Stimulated activated CD8-positive, alpha-beta memory T cell treated with anti-CD3 and anti-CD28 coated beads, Interleukin-2, amount 100 ng/mL, for 48 hours (primary cell): Measurements from ENCODE around the gene RXRA.

Experiments used
- DNase-seq, 2 donors: peaks; one replicate each; pipeline ENCODE4 v3.0.0-alpha.2; 2020; ENCODE audit warnings: low read depth in 2 of 2

RXRA gene

DNA sequence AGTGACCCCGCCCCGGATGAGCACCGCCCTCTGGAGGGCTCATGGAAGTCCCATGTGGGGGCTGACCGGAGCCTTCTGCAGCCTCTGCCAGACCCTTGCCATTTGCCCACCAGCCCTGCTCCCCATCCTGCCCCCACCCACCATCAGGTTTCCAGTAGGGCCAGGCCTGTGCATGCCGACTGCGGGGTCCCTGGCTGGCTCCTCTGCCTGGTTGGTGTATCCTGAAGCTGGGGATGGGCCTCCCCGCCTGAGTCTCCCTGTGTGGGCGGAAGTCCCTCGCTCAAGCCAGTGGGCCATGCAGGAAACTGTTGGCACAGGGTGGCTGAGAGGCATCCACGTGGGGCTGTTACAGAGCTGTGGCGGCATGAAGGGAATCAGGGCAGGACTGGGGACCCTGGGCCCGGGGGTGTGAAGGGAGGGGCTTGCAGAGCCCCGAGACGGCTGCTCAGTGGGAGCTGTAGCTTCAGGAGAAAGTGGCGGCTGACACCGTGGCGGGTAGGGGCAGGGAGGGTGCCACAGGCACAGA, 88.7 kb downstream of the RXRA start:
- no peak for DNase-seq

DNA sequence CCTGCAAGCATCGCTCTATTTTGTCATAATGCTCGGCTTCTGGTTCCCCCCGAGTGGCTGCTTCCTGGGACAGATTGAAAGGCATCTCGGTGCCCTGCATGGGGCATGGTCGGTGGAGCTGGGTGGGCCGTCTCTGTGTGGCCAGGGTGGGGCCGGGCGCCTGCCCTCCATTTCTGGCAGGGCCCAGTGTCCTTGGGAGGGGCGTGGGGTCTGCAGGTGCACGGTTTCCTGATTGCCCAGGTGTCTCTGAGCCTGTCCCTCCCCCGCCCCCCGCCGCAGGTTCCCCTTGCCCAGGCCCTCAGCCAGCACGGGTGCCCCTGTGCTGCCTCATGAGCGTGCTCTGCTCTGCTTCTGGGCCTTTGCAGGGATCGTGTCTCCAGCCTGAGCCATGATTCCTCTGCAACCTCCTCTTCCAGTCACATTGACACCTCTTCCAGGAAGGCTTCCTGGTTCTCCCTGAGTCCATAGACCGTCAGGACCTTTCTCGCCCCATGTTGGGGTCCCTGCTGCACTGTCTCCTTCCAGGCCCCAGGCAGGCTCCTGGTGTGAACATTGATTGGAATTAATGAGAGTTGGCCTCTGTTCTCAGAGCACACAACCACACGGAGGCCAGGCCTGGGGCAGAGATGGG, 90.2 kb downstream of the RXRA start:
- no peak for DNase-seq

DNA sequence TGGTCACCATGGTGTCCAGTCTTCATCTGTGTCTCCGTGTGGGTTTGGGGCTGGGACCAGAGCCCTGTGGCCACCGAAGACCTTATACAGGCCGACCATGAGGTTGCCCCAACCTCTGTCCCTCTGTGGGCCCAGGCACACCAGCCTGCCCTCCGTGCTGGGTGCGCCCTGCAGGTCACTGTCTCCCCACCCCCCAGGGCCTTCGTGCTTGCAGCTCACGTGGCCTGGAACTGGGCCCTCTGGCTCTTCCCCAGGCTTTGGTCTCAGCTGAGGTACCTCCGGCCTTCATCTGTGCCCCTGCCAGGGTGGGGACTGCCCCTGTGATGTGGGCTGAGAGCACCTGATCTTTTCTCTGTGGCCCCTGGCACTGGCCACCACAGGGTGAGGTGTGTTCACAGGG, 92.1 kb downstream of the RXRA start:
- DNase-seq = no peak

DNA sequence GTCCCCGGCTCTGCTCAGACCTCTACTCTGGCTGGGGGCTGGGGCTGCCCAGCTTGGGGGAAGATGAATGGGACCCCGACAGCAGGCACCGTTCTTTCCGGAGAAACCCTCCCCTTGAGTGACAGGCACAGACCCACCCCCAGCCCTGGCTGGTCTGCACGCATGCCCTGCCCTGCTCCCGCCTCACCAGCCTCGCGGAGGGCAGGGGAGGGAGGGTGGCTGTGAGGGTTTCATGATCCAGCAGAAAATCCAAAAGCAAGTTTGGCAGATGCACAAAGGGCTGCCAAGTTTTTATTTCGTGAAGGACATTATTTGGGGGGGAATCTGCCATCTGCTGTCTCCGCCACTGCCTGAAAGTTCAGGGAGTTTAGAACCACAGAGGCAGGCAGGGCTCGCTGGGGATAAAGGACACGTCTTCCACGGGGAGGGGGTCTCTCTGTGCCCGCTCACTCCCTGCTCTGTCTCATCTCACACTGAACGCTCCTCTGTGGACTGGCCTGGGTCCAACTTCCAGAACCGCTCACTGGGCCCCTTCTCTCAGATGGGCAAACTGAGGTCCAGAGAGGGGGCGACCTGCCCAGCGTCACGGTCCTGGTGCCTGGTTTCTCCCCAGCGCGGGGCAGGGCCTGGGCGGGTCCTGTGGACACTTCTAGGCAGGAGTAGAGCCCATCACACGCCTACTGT, 92.9 kb downstream of the RXRA start:
- DNase-seq = no peak

DNA sequence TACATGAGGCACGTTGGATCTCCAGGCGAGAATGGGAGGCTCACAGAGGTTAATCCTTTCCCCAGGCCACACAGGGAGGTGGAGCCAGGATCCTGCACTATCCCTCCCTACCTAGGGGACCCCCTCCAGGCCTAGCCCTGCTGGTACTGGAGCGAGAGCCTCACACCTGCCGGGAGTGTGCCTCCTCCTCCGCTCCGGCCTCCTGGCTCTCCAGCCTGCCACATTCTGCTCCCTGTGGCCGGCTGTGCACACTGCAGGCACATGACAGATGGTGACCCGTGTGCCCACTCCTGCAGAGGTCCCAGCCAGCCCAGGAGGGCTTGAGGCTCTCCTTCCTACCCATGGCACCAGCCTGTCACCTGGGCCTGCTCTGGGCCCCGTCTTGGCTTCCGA, 93.4 kb downstream of the RXRA start:
- no peak for DNase-seq

DNA sequence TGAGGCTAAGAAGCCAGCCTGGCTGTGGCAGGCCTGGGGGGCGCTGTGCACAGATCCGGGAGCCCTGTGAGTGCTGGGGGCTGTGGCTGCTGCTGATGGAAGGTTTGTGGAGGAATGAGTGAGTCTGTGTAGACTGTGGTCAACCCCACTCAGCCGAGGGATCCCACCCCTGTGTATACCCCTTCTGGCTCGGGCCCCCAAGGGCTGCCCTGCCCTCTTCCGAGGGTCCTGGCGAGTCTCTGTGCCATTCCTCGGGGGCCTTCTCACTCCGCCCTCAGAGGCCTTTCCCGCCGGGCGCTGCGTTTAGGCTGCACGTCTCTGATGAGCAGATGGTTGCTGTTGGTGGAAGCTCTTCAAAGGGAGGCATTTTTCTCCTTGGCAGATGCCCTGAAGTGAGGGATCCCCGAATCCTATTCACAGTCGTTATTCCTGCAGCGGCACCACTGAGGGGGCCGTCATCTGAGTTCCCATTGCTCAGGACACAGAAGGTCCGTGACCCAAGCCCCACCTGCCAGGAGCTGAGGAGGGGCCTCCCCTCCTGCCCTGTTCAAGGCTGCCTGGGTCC, 94.1 kb downstream of the RXRA start:
- no peak for DNase-seq

DNA sequence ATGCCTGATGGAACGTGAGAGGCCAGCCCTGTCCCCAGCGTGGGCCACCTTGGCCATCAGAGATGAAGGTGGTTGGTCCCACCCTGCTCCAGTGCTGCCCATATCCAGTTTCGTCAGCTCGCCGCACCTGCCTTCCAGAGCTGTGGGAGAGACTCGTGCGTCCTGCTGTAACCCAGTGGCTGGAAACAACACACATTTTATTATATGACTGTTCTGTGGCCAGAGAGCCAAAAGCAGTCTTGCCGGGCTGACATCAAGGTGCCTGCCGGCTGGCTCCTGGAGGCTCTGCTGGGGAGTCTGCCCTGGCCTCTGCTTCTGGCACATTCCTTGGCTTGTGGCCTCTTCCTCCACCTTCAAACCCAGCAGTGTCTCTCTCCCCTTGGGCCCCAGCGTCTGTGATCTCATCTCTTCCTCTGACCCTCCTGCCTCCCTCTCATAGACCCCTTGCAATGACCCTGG, 94.7 kb downstream of the RXRA start:
- DNase-seq = no peak

DNA sequence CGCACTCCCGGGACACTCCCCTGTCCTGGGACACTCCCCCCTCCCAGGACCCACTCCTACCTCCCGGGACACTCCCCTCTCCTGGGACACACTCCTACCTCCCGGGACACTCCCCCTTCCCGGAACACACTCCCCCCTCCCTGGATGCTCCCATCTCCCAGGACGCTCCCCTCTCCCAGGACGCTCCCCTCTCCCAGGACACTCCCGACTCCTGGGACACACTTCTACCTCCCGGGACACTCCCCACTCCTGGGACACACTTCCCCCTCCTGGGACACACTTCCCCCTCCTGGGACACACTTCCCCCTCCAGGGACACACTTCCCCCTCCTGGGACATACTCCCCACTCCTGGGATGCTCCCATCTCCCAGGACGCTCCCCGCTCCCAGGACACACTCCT, 95.6 kb downstream of the RXRA start:
- no peak for DNase-seq

DNA sequence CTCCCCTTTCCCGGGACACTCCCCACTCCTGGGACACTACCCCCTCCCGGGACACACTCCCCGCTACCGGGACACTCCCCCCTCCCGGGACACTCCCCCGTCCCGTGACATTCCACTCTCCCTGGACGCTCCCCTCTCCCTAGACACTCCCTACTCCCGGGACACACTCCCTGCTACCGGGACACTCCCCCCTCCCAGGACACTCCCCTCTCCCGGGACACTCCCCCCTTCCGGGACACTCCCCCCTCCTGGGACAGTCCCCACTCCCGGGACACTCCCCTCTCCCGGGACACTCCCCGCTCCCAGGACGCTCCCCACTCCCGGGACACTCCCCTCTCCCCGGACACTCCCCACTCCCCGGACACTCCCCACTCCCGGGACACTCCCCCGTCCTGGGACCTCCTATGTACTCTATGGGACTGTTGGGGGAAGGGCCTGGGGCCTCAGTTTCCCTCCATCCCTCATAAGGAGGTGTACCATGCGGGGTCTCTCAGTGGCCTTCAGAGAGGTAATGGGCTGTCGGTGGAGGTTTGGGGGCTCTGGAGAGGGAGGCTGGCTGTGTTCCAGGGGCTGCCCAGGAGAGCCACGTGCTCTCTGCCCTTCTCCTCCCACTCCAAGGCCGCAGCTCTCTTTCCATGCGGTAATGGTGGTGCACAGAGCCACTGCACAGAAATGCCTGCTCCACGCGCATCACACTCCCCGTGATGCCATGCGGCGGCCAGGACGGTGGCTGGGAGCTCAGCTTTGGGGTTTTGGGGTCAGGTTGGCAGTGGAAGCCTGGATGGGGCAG, 96.2 kb downstream of the RXRA start:
- no peak for DNase-seq

DNA sequence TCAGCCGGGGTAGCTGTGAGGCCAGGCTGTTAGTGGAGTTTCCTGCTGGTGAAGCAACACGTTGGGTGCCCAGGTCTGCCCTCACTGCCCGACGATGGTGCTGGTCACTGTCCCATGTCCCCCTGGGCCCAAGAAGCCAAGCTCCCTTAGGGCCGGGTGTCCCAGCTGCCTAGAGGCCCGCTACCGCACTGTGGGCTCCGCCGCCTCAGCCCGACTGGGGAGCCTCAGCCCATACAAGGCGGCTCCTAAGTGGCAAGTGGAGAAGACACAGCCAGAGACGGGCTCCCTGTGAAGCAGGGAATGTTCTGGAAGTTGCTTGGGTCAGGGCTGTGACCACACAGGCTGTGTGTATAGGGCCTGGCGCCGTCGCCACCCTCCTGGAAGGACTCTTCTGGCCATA, 96.9 kb downstream of the RXRA start:
- DNase-seq = no peak

DNA sequence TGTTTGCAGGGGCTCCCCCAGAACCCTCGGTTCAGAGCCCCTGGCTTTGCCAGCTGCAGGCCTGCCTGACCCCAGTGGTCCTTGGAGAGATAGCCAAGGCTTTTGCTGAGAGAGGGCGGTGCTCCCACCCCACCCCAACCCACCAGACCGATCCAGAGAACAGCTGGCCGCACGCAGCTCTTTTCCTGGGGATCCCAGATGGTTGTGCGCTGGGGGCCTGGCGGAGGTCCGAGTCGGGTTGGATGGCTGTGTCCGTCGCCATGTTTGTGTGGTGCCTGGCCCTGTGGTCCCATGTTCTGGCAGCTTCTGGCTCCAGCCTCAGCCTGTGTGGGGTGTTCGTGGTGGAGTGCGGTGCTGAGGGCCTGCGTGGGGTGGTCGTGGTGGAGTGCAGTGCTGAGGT, 97.5 kb downstream of the RXRA start:
- DNase-seq = no peak

DNA sequence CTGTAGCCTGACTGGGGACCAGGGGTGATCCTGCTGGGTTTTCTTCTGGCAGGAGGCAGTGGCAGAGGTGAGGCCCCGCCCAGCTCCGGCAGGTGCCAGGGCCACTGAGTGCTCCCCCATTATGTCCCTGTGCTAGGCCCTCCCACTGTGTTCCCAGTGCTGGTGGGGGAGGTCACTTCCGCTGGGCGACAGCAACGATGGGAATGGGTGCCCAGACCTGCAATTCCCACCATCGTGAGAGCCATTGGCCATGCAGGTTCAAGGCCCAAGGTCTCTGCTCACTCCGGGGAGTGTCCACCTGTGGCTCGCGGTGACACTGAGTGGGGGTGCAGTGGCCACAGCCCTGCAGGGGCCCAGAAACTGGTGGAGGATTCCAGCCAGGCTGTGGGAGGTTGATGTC, 98.6 kb downstream of the RXRA start:
- DNase-seq = no peak

DNA sequence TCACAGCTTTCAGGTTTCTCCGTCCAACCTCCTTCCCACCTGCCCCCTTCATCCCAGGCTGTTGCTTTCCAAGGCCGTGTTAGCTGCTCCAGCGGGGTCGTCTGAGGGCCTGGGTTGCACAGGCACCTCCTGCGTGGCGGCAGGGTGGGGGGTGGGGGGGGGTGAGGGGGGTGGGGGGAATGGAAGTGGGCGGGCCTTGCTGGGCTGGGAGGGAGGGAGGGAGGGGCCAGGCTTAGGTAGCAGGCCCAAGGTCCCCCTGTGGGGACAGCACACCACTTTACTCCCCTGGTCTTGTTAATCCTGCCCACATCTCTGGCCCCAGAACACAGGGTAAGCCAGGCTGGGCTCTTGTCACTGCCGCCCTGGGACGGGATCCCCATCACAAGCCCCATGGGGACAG, 99.1 kb downstream of the RXRA start:
- no peak for DNase-seq

DNA sequence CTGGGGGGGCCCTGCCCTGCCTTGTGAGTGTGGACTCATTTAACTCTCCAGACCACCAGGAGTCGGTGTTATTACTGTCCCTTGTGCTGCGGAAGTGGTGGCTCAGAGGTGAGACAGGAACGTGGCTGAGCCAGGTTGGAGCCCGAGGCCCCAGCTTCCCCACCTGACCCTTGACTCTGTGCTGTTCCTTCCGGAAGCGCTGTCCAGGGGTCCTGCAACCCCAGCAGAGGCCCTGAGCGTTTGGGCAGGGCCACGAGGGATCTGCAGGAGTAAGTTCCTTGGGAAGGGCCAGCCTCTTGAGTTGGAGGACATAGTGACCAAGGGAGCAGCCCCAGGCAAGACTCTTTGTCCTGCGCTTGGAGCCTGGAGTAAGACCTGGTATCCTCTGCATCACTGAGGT, 99.6 kb downstream of the RXRA start:
- no peak for DNase-seq

DNA sequence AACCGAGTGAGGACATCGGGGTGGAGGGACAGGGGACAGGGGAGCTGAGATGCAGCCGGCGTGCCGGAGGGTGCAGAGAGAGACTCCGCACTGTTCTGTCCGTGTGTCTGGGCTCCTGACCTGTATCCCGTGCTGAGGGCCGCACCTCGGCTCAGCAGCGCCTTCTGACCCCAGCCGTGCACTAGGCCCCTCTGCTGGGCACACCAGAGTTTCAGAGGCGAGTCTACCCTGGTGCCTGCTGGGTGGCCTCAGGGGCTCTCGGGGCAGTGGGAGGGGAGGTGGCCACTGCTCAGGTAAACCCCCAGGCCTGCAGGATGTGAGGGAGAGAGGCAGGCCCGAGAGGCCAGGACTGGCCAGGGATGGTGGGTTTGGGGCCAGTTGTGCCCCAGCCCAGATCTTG, 100.2 kb downstream of the RXRA start:
- DNase-seq = no peak

DNA sequence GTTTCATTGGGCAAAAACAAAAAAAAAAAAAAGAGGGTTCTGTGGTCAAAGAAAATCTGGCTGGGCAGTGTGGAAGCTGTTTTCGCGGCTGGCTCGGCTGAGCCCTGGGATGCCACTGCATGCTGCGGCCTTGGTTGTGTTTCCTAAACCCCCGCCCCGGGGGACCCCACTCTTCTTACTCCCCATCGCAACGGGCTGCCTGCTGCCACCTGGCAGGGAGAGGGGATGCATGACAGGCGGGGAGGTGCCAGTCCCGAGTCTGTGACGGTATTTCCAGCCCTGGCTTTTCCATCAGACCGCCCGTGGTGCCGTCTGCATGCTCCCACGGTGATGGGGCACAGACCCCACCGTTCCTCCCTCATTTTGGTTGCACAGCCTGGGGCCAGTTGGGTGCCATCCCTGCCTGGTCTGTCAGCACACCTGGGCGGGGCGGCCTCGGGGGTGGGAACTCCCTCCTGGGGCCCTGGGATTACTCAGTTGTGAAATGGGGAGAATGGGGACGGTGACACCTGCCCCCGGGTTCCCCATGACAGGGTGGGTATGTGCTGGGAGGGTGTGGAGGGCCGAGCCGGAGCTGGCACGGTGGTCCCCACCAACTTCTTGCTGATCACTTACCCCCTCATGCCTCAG, 101.0 kb downstream of the RXRA start:
- no peak for DNase-seq

DNA sequence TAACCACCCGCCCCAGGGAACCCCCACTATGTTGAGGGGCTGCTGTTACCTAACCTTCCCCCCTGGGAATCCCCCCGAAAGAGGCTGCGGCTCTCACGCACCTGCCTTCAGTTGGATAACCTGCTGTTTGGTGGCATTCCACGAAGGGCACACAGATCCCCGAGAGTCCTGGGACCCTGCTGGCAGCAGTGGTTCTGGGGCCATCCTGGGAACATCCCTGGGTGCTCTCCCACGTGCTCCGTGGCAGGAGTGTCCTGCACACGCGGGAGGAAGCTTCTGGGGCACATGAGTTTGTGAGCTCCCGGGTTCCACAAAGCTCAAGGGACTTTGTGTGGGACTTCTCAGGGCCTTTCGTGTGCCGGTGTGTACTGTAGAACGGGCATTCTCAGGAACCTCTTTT, 102.3 kb downstream of the RXRA start:
- no peak for DNase-seq

DNA sequence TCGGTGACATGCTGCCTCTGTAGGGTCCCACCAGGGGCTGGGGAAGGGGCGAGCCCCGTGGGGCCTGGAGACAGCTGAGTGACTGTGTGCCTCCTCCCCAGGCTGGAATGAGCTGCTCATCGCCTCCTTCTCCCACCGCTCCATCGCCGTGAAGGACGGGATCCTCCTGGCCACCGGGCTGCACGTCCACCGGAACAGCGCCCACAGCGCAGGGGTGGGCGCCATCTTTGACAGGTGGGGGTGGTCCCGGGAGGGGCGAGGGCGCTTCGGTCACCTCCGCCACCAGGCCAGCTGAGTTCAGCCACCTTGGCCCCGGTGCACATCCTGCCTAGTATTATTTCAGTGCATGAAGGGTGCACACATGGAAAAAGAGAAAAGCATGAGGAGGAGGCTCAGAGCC, 102.8 kb downstream of the RXRA start:
- no peak for DNase-seq

DNA sequence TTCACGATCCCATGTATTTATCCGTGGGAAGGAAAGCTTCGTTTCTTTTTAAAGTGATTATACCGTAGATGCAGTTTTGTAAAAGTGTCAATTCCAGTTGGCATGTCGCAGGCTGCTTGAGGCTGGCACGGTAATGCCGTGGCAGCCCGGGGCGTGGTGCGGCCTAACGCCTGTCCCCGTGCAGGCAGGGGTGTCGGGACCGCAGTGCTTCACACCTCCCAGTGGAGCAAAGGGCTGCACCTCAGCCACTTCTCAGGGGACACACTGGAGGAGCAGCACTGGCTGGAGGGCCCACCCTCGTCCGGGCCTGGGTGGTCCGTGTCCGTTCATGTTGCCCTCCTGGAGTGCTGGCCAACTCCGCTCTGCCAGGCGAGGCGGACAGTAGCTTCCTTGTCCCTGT, 103.2 kb downstream of the RXRA start:
- no peak for DNase-seq

DNA sequence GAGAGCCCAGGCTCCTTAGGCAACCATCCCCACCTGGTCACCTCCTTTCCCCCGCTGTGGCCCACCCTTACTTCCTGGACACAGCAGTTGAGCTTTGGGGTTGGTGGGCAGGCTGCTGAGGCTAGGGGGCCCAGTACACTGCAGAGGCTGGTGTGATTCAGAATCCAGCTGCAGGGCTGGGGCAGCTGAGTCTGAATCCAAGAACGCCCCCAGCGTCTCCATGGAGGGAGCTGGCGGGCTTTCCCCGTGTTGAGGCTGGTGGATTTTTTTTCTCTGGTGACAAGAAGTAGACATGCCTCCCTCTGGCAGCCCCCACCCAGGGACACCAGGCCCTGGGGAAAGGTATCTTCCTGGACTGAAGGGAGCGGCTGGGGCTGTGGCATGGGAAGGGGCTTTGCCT, 104.8 kb downstream of the RXRA start:
- no peak for DNase-seq

DNA sequence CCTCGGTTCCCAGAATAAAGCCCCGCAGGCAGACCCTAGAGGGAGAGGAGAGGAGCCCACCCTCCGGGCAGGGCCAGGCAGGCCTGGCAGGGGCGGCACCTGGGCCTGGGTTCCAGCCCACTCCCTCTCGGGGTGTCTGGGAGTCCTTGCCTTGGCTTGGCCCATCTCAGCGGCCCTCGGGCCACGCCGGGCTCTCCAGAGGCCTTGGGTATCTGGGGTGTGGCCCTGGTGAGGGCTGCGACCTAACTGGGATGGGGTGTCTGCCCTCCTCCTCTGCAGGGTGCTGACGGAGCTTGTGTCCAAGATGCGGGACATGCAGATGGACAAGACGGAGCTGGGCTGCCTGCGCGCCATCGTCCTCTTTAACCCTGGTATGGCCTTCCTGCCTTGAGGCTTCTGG, 105.4 kb downstream of the RXRA start:
- no peak for DNase-seq

DNA sequence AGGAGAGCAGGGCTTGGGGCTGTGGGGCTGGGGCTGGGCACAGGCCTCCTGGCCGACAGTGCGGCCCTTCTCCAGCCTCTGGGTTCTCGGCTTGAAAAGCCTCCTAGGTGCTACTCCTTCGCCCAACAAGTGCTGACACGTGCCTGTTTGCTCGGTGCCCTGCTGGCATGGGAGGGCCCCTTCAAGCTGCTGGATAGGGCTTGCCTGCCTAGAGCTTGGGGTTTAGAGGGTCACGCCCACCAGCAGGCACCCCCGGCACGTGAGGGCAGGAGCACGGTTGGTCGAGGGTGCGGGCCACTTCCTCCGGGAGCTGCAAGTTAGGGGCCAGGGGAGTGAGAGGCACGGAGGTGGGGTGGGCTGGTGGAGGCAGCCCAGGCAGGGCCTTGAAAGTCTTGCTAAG, 106.2 kb downstream of the RXRA start:
- no peak for DNase-seq
